Activated CD8-positive, alpha-beta memory T cell treated with anti-CD3 and anti-CD28 coated beads, Interleukin-2, amount 50 U/mL, for 48 hours (primary cell): ENCODE measurements around the gene TMEM40.
A peak's percentile ranks its signal among the peaks of the same experiment; 100 is the strongest.
"Not testable (repeated sequence)": the region's sequence is repeated elsewhere in the genome, so short reads cannot be mapped to it uniquely, and the experiment has no call there.

Source experiments
- DNase-seq: peaks from one replicate; pipeline ENCODE4 v3.0.0-alpha.2; 2020

Gene TMEM40

DNA sequence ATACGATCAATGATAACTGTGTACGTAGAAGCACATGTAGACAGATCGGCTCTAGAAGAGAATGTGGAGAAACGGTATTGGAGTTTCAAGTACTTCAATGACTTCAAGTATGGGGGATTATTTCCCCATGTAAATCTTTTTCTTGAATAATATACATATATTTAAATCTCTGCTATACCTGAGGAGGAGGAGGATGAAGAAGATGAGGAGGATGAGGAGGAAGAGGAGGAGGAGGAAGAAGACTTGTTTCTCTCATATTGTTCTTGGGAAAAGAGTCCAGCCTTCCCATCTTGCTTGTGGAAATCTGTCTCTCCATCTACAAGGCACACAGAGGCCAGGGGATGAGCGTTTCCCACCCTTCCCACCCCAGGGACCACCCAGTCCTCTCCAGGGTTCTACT lies 10.6 kb downstream of the TMEM40 start:
- no peak for DNase-seq

DNA sequence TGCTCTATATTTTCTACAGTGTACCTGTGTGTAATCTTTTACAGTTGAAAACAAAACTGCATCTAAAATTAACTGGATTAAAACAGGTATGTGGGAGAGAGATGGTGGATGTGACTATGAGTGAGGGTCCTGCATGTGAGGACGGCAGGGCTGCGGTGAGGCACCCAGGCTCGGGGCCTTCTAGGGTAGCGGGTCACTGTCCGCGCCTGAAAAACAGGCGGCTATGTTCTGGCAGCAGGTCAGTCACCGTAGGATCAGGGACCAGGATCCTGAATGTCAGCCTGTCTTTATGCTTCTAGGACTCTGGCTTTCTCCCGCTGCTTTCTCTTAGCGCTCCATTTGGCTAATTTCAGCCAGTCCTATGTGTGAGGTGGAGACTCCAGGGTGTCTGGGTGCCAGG lies 12.6 kb downstream of the TMEM40 start:
- no peak for DNase-seq

DNA sequence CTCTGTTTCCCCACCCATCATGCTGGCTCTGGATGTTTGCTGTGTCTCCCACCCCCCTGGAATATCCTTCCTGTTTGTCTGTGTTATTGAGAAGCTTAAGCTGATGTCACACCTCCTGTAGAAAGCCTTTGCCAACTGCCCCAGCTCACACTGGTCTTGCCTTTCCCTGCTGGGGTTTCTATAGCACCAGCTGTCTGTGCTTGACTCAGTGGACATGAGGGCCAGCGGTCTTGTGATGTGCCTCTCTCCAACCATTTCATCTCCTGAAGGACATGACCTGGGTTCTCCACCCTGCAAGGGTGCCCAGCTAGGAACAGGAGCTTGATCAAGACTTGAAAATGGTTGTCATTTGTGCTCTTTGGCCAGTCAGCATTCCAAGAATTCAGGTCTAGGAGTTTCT lies 14.7 kb downstream of the TMEM40 start:
- no peak for DNase-seq

GRCh38 chr3:12743583-12743982 lies 15.5 kb downstream of the TMEM40 start:
- no peak for DNase-seq

DNA sequence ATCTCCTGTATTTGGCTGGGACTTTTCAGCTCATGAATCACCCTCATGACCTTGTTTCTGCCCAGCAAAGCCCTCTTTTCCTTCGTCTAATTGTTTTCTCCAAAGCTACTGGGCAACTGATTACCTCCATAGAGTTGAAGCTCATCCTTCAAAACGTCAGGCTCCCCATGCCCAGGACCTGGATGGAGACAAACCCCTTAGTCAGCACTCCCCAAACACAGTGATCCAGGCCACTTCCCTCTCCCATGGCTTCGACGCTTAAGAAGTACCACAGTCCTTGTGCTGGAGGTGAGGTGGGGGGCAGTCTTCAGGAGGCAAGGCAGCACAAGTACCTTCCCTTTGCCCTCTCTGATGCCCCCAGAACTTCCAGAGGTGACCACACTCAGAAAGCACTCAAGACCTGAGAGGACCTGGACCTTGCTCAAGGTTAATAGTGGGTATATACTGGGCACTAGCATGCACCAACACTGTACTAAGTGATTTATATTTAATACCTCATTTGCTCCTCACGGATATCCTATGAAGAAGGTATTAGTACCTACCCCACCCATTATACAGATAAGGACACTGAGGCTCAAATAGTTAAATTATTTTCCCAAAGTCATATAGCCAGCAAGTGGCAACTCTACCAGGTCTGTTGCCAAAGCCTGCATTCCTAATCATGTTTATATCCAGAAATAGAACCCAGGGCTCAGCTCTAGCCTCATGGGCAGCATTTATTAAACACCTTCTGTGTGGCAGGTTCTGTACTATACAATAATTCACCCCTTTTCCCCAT lies 16.5 kb downstream of the TMEM40 start:
- DNase-seq: no peak

DNA sequence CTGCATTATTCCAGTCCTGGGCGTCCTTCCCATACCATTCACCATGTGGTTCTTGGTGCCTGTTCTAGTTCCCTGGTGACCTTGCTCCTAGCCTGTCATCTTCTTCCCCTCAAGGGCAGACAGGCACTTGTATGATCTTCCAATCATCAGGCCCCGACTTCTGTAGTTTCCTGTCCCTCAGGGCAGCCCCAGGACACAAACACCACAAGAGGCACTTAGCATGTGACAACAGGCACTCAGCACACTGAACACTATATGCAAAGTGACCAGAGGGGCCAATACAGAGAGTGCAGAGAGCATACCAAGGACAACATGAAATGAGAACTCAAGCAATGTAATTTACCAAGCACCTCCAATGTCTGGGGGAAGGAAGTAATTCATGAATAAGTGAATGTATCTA lies 17.9 kb downstream of the TMEM40 start:
- DNase-seq: no peak

DNA sequence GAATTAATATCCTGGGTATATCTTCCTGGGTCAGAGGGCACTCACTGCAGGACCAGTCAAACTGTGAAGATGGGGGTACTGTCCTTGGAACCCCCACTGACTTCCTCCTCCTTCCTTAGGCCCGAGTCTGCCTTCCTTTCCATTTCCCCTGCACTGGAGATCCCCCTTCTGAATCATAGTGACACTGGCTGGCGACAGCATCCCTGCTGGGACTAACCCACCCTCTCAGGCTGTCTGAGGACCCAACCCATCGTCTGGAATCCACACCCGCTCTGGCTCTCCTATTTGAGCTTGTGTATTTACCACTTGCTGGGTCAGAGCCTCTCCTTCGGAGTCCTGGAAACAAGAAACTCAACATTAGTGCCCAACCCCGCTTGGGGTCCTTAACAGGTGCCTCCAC lies 21.2 kb downstream of the TMEM40 start:
- DNase-seq: no peak

- DNase-seq: no peak
Measured at GRCh38 chr3:12737319-12737718, 21.7 kb downstream of the TMEM40 start.

- DNase-seq: no peak
Measured at GRCh38 chr3:12734960-12735359, 24.1 kb downstream of the TMEM40 start.

DNA sequence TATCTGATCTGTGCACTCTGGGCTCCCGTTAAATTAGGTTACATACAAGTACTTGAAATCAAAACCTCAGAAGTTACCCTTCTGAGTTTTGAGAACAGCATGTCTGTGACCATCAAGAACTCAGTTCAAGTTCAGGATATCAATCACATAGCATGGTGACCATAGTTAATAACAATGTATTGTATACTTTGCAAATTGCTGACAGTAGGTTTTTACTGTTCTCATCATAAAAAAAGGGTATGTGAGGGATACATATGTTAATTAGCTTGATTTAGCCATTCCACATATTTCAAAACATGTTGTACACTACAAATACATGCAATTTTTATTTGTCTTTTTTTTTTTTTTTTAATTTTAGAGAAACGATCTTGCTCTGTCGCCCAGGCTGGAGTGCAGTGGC lies 25.5 kb downstream of the TMEM40 start:
- DNase-seq: no peak

- DNase-seq: no peak
Measured at GRCh38 chr3:12730506-12731242, 28.4 kb downstream of the TMEM40 start.

- no peak for DNase-seq
Measured at GRCh38 chr3:12729051-12729651, 29.9 kb downstream of the TMEM40 start.

DNA sequence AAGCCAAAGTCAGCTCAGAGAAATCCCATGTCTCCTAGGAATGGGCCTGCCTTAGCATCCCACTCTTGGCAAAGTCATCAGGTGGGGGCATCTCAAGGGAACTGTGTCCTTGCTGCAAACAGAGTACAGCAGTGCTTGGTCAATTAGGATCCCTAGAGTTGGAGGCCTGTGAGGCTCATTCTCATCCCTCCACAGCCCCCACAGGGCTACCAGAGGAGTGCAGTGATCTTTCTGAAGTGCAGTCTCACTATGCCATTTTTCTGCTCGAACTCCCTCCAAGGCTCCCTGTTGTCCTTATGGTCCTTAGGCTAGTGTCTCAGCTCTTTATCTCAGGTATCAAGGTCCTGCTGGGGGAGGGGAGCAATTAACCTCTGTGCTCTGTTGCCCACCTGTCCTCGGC lies 31.1 kb downstream of the TMEM40 start:
- no peak for DNase-seq

DNA sequence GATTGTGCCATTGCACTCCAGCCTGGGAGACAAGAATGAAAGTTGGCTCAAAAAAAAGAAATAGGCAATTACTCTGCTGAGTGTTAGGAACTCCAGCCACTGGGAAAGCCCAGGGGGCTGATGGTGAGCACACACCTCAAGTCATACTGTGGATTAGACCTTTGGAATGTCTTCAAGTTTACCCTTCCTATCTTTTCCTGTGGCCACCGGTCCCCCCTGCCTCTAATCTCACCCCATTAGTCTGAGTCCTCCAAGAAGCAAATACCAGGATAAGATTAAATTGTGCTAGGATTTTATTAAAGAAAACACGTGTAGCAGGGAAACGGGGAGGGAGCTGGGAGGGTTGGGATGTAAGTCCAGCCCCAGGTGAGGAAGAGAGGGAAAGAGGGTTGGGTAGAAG lies 31.6 kb downstream of the TMEM40 start:
- DNase-seq: no peak

DNA sequence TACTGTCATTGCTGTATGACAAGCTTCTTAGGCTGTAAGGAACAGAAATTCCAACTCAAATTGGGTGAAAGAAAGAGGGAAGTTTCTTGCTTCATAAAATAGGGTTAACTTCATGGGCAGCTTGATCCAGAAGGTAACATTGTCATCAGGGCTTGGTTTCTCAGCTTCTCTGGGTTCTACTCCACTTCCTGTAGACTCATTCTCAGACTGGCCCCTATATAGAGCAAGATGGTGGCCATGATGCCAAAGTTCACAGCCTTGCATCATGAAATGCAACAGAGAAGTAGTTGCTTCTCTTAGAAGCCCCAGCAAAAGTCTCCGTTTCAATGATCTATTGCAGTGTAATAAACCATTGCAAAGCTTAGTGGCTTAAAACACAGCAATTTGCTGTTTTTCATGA lies 33.6 kb downstream of the TMEM40 start:
- DNase-seq: no peak

DNA sequence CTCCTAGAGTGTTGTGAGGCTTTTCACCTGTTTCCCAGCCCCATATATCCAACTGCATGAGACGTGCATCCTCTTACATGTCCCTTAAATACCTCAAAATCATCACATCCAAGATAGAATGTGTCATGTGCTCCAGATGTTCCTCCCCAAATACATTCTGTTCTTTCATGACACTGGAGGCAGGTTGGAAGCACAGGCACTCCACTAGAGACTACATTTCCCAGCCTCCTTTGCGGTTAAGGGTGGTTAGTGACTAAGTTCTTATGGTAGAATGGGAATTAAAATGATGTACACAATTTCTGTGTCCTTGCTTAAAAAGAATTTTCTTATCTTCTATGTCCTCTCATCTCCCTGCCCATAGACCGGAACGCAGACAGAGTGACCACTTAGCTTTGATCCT lies 34.3 kb downstream of the TMEM40 start:
- no peak for DNase-seq

GRCh38 chr3:12723362-12723761 lies 35.7 kb downstream of the TMEM40 start:
- not testable (repeated sequence) for DNase-seq

DNA sequence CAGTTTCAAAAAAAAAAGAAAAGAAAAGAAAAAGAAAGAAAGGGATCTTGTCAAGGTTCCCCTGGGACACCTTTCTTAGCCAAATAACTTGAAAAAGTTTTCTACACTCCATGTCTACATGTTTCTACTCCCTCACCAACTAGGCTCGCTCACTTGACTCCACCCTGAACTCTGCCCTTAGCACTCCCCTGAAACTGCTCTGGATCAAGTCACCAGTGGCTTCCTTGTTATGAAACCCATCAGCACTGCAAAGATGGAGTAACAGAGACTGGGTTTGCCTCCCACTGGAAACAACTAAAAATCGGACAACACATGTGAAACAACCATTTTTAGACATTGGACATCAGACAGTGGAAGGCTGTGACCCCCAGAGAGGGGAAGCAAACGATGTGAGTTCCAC lies 36.8 kb downstream of the TMEM40 start:
- no peak for DNase-seq

- peak; percentile 74 for DNase-seq
Measured at GRCh38 chr3:12719984-12720898, 38.8 kb downstream of the TMEM40 start.

DNA sequence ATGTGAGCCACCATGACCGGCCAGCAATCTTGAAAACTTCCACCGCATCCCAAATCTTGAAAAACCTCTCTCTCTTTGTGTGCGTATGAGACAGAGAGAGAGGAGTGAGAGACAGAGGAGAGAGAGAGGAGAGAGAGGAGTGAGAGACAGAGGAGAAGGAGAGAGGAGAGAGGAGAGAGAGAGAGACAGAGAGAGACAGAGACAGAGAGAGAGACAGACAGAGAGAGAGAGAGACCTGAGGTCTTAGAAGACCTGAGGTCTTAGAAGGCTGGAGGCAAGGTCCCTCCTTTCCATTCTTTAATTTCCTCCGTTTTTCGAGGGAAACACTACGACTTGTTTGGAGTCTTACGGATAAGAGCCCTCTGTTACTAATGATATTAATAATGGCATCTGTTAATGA lies 39.5 kb downstream of the TMEM40 start:
- no peak for DNase-seq

DNA sequence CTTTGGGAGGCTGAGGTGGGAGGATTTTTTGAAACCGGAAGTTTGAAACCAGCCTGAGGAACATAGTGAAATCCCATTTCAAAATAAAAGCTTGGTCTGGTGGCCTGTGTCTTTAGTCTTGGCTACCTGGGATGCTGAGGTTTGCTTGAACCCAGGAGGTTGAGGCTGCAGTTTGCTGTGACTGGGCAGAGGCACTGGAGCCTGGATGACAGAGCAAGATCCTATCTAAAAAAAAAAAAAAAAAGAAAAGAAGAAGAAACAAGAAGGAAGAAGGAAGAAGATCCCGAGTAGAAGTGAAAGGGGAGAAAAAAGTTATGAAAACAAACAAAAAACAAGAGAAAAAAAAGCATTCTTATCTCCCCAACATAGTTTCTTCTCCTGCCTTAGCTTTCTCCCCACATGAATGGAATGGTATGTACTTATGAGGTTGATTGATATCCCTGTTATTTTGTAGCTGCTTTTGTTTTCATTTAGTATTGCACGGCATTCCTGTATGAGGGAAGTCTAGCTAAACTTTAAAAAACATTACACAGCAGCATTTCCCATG lies 42.4 kb downstream of the TMEM40 start:
- no peak for DNase-seq

- no peak for DNase-seq
Measured at GRCh38 chr3:12714278-12714677, 44.8 kb downstream of the TMEM40 start.

DNA sequence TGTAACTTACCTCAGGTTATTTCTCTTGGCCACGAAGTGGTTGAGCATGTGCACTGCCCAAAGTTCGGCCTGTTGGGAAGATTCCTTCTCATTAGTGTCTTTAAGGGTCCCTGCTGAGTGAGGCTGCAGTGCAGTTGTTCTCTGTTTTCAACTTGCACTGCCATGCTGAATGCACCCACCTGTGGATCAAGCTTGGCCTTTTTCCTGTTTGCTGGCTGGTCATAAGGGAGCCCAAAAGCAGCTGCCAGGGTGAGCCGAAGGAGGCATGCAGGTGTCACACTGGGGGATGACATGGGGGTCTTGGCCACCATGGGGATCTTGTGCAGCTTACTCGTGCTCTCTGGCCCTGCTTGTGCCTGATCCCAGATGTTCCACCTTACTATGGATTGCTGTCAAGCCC lies 49.0 kb downstream of the TMEM40 start:
- no peak for DNase-seq
